ENCODE data around the gene SRSF7.
"Not testable (repeated sequence)": the region's sequence is repeated elsewhere in the genome, so short reads cannot be mapped to it uniquely, and the experiment has no call there.

SRSF7 gene

GRCh38 chr2:38750891-38751595 is at the start of gene SRSF7:
Gene SRSF7, minus strand, starts transcription at chr2:38751361. Its CDS starts 105 bp downstream, at chr2:38751256.
- Histone ChIP-seq H3K4me2 (ENCODE audit: insufficient read depth, low read length) (peak within 1 kb of the TSS; percentile 81), H3K27me3 (ENCODE audit: insufficient read depth, low read length, poor library complexity) (no peaks in the 10 kb centered on the region), H3K79me2 (ENCODE audit: insufficient read depth, low read length) (peaks cover 58% of the 10 kb centered on the region), H3K4me3 (ENCODE audit: low read depth in 1 of 2, low read length in 2 of 2) (peak within 1 kb of the TSS; percentile 64 to 92), H3K27ac (ENCODE audit: low read length) (peak within 1 kb of the TSS; percentile 92), H3K9me3 (ENCODE audit: insufficient read depth, low read length, severe bottlenecking) (no peaks in the 10 kb centered on the region), H2AFZ (ENCODE audit: low read depth, low read length) (peak within 1 kb of the TSS; percentile 95), H3K36me3 (ENCODE audit: insufficient read depth, low read length) (peaks cover 46% of the 10 kb centered on the region), H3K9ac (ENCODE audit: low read depth, low read length) (peak within 1 kb of the TSS; percentile 76), H3K4me1 (ENCODE audit: insufficient read depth, low read length) (peaks cover 58% of the 10 kb centered on the region), H4K20me1 (ENCODE audit: insufficient read depth, low read length) (peaks cover 43% of the 10 kb centered on the region)
- ATAC-seq (ENCODE audit: insufficient read depth, low read depth) (peak; percentile 80), DNase-seq (peak; percentile 97)
- no peak for TF ChIP-seq EZH2 (IDR thresholded peaks at IDR 0.05; ENCODE audit: borderline replicate concordance, low read depth, low read length, severe bottlenecking)
- TF ChIP-seq CTCF (IDR thresholded peaks at IDR 0.05; ENCODE audit: borderline replicate concordance, extremely low read depth, low read length, poor library complexity, severe bottlenecking): peak; percentile 1

GRCh38 chr2:38797953-38798352 is 46.8 kb upstream of the SRSF7 start:
- no peak overlapping the region for H3K4me2 ChIP-seq (ENCODE audit: insufficient read depth, low read length)
- no peak for ATAC-seq (ENCODE audit: insufficient read depth, low read depth)
- peaks cover 8% of the 10 kb centered on the region; the same call in 1 of the 2 replicates for H3K36me3 ChIP-seq (ENCODE audit: insufficient read depth, low read length)
- no peaks in the 10 kb centered on the region for H3K27me3 ChIP-seq (ENCODE audit: insufficient read depth, low read length, poor library complexity)
- TF ChIP-seq CTCF (IDR thresholded peaks at IDR 0.05; ENCODE audit: borderline replicate concordance, extremely low read depth, low read length, poor library complexity, severe bottlenecking) (no peak), EZH2 (IDR thresholded peaks at IDR 0.05; ENCODE audit: borderline replicate concordance, low read depth, low read length, severe bottlenecking) (no peak)
- H4K20me1 ChIP-seq (ENCODE audit: insufficient read depth, low read length): no peaks in the 10 kb centered on the region
- H3K9me3 ChIP-seq (ENCODE audit: insufficient read depth, low read length, severe bottlenecking): no peaks in the 10 kb centered on the region
- H3K4me1 ChIP-seq (ENCODE audit: insufficient read depth, low read length): no peaks in the 10 kb centered on the region
- no peak overlapping the region for H2AFZ ChIP-seq (ENCODE audit: low read depth, low read length)
- H3K79me2 ChIP-seq (ENCODE audit: insufficient read depth, low read length): no peaks in the 10 kb centered on the region
- no peak for DNase-seq
- H3K4me3 ChIP-seq (ENCODE audit: low read depth in 1 of 2, low read length in 2 of 2): no peak overlapping the region
- H3K27ac ChIP-seq (ENCODE audit: low read length): no peak overlapping the region
- H3K9ac ChIP-seq (ENCODE audit: low read depth, low read length): no peak overlapping the region

GRCh38 chr2:38797250-38797676 is 46.1 kb upstream of the SRSF7 start:
- no peak for TF ChIP-seq EZH2 (IDR thresholded peaks at IDR 0.05; ENCODE audit: borderline replicate concordance, low read depth, low read length, severe bottlenecking)
- TF ChIP-seq CTCF (IDR thresholded peaks at IDR 0.05; ENCODE audit: borderline replicate concordance, extremely low read depth, low read length, poor library complexity, severe bottlenecking): no peak
- H3K79me2 ChIP-seq (ENCODE audit: insufficient read depth, low read length): no peaks in the 10 kb centered on the region
- H3K9ac ChIP-seq (ENCODE audit: low read depth, low read length): no peak overlapping the region
- no peak overlapping the region for H3K4me3 ChIP-seq (ENCODE audit: low read depth in 1 of 2, low read length in 2 of 2)
- no peaks in the 10 kb centered on the region for H4K20me1 ChIP-seq (ENCODE audit: insufficient read depth, low read length)
- no peaks in the 10 kb centered on the region for H3K9me3 ChIP-seq (ENCODE audit: insufficient read depth, low read length, severe bottlenecking)
- H3K27me3 ChIP-seq (ENCODE audit: insufficient read depth, low read length, poor library complexity): no peaks in the 10 kb centered on the region
- ATAC-seq (ENCODE audit: insufficient read depth, low read depth): no peak
- H3K4me1 ChIP-seq (ENCODE audit: insufficient read depth, low read length): no peaks in the 10 kb centered on the region
- DNase-seq: no peak
- 0 out of 2 replicates have a peak, but pooled peaks cover 4% of the 10 kb centered on the region for H3K36me3 ChIP-seq (ENCODE audit: insufficient read depth, low read length)
- no peak overlapping the region for H3K4me2 ChIP-seq (ENCODE audit: insufficient read depth, low read length)
- no peak overlapping the region for H2AFZ ChIP-seq (ENCODE audit: low read depth, low read length)
- H3K27ac ChIP-seq (ENCODE audit: low read length): no peak overlapping the region

- ATAC-seq (ENCODE audit: insufficient read depth, low read depth): not testable (repeated sequence)
Observed at GRCh38 chr2:38795016-38795415, 43.9 kb upstream of the SRSF7 start.

More at GRCh38 chr2:38795016-38795415, 43.9 kb upstream of the SRSF7 start:
- not testable (repeated sequence) for H3K27me3 ChIP-seq (ENCODE audit: insufficient read depth, low read length, poor library complexity); H3K9ac ChIP-seq (ENCODE audit: low read depth, low read length); H3K79me2 ChIP-seq (ENCODE audit: insufficient read depth, low read length); DNase-seq; H3K4me1 ChIP-seq (ENCODE audit: insufficient read depth, low read length); H3K27ac ChIP-seq (ENCODE audit: low read length); H2AFZ ChIP-seq (ENCODE audit: low read depth, low read length); H3K4me3 ChIP-seq (ENCODE audit: low read depth in 1 of 2, low read length in 2 of 2); H3K36me3 ChIP-seq (ENCODE audit: insufficient read depth, low read length); H3K9me3 ChIP-seq (ENCODE audit: insufficient read depth, low read length, severe bottlenecking); H4K20me1 ChIP-seq (ENCODE audit: insufficient read depth, low read length); H3K4me2 ChIP-seq (ENCODE audit: insufficient read depth, low read length)

Data from DND-41 (cell line).